ENCODE data around the gene CHRDL2. TPM values are rescaled to one million over a fixed set of nuclear protein-coding genes. Genes with fewer than 3 reads are reported as not detected.

Gene CHRDL2
- total RNA-seq, 1 experiment from 2014 or later = 0.37 TPM

- Mint-ChIP-seq H3K4me1 (no peaks in the 10 kb centered on the region), H3K27ac (no peak overlapping the region), H3K27me3 (ENCODE audit: low read depth) (no peaks in the 10 kb centered on the region; the same call in 1 of the 2 replicates), H3K4me3 (no peak overlapping the region), H3K36me3 (peaks cover 4% of the 10 kb centered on the region), H3K9me3 (peaks cover 5% of the 10 kb centered on the region)
- ChIA-PET POLR2A (no interaction called here), CTCF (interaction anchor here (0.6 to 6.1 kb wide), 2 partner anchors 28 to 1241 kb away, joined by 5 to 32 read pairs; no protein-coding TSS in a partner anchor)
- ATAC-seq (no peak), DNase-seq (ENCODE audit: low spot score) (no peak)
- TF ChIP-seq MAX (CRISPR knock-in tag; IDR thresholded peaks at IDR 0.05) (no peak), RORB (CRISPR knock-in tag; IDR thresholded peaks at IDR 0.05) (no peak), AR (CRISPR knock-in tag; IDR thresholded peaks at IDR 0.05) (no peak), E2F4 (CRISPR knock-in tag; IDR thresholded peaks at IDR 0.05; ENCODE audit: borderline replicate concordance, low read depth) (no peak), FOXP4 (CRISPR knock-in tag; IDR thresholded peaks at IDR 0.05) (no peak), IRF2 (CRISPR knock-in tag; IDR thresholded peaks at IDR 0.05; ENCODE audit: borderline replicate concordance, low read depth) (no peak), ZSCAN18 (CRISPR knock-in tag; IDR thresholded peaks at IDR 0.05) (no peak), ZNF281 (CRISPR knock-in tag; IDR thresholded peaks at IDR 0.05) (no peak), ATF1 (CRISPR knock-in tag; IDR thresholded peaks at IDR 0.05) (no peak), GTF2I (CRISPR knock-in tag; conservative IDR thresholded peaks at IDR 0.05) (no peak), CDX4 (CRISPR knock-in tag; IDR thresholded peaks at IDR 0.05; ENCODE audit: borderline replicate concordance) (no peak), NR3C1 (CRISPR knock-in tag; conservative IDR thresholded peaks at IDR 0.05; ENCODE audit: low read depth) (no peak), USF2 (CRISPR knock-in tag; IDR thresholded peaks at IDR 0.05) (no peak), HMGA2 (CRISPR knock-in tag; IDR thresholded peaks at IDR 0.05) (no peak), HMGXB4 (CRISPR knock-in tag; IDR thresholded peaks at IDR 0.05) (no peak), GABPB1 (CRISPR knock-in tag; IDR thresholded peaks at IDR 0.05) (no peak), CREM (CRISPR knock-in tag; IDR thresholded peaks at IDR 0.05) (no peak), FOXJ3 (CRISPR knock-in tag; IDR thresholded peaks at IDR 0.05; ENCODE audit: borderline replicate concordance) (no peak)
Measured at GRCh38 chr11:74673693-74674360, 57.4 kb downstream of the CHRDL2 start.

Measured in WTC11 (cell line).